OCI-LY3 (cell line): Measurements from ENCODE around the gene CHST8.

Experiments used
- H2AFZ ChIP-seq: fragments of 200-600, 300-600 bp; shearing (Covaris generic); 2 replicates; pipeline ENCODE4 v1.6.0; 2014; ENCODE audit warnings: antibody characterized with exemption, low read depth, low read length
- H3K27ac ChIP-seq: fragments of 200-600, 300-600 bp; sonication (generic); 2 replicates; pipeline ENCODE4 v1.5.1; 2014; ENCODE audit warnings: mild to moderate bottlenecking, low read length, moderate library complexity, mixed read lengths
- H3K27me3 ChIP-seq: fragments of 200-600, 300-600 bp; sonication (generic); 2 replicates; pipeline ENCODE4 v1.6.1; 2014; ENCODE audit warnings: low read depth, low read length, mixed read lengths
- H3K36me3 ChIP-seq: fragments of 200-600, 300-600 bp; sonication (generic); replicated peaks from 2 replicates; pipeline ENCODE3; 2014; ENCODE audit warnings: low read depth, low read length, mixed read lengths
- H3K4me1 ChIP-seq: fragments of 300-600, 200-600 bp; sonication (generic); 2 replicates; pipeline ENCODE4 v1.6.1; 2014; ENCODE audit warnings: low read length, mixed read lengths
- H3K4me2 ChIP-seq: fragments of 200-600, 300-600 bp; sonication (generic); 2 replicates; pipeline ENCODE4 v1.6.1; 2014; ENCODE audit warnings: low read length, mixed read lengths
- H3K4me3 ChIP-seq: fragments of 300-600, 200-600 bp; sonication (generic); 2 replicates; pipeline ENCODE4 v1.5.1; 2014; ENCODE audit warnings: antibody characterized with exemption, mild to moderate bottlenecking, low read length, moderate library complexity
- H3K79me2 ChIP-seq: fragments of 300-600, 200-600 bp; shearing (Covaris generic); 2 replicates; pipeline ENCODE4 v1.6.1; 2014; ENCODE audit warnings: mild to moderate bottlenecking, low read length, mixed read lengths
- H3K9ac ChIP-seq: fragments of 300-600, 200-600 bp; shearing (Covaris generic); 2 replicates; pipeline ENCODE4 v1.6.0; 2014; ENCODE audit warnings: mild to moderate bottlenecking, low read length, moderate library complexity
- H3K9me3 ChIP-seq: fragments of 200-600, 300-600 bp; shearing (Covaris generic); 2 replicates; pipeline ENCODE4 v1.6.1; 2014; ENCODE audit warnings: low read length, mixed read lengths; ENCODE audit not compliant: insufficient read depth
- H4K20me1 ChIP-seq: fragments of 200-600, 300-600 bp; sonication (generic); 2 replicates; pipeline ENCODE4 v1.6.1; 2016; ENCODE audit warnings: low read length, mixed read lengths; ENCODE audit not compliant: insufficient read depth
- EZH2phosphoT487 ChIP-seq: fragments of 200-600 bp; shearing (Covaris generic); IDR thresholded peaks from 2 replicates; pipeline ENCODE4 v1.6.1; 2018; ENCODE audit warnings: antibody characterized with exemption, mixed run types, low read depth
- TF ChIP-seq, protein P1 (sequence below): fragments of 200-600, 300-600 bp; sonication (generic); IDR thresholded peaks from 2 replicates; pipeline ENCODE4 v1.5.1; 2014; ENCODE audit warnings: antibody characterized with exemption, low read length, low read depth

CHST8 gene

DNA sequence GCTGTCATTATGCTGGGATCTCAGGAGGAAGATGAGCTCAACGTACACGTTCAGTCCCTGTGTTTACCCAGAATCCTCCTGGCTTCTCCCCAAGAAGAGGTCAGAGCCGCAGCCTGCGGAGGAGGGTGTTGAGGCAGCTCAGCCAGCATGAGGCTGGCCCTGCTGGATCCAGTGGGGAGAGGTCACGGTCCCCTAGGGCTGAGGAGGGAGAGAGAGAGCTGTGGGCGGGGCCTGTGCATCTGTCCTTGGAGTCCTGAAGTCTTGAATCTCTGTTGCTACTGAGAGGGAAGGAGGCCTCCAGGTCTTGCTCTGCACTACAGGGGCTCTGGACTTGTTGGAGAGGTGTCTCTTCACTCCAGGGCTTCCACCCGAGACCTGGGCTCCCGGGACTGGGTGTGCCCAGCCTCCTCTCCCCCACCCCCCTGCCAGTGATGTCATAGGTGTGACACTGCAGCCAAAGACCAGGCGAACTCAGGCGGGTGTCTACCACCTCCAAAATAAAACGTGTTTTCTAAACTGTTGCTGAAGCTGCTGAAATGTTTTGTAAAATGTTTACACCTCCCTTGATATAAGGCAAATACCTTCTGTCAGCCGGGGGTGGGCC lies 97.0 kb downstream of the CHST8 start:
- Histone ChIP-seq H3K36me3 (no peaks in the 10 kb centered on the region), H3K27me3 (peaks cover 6% of the 10 kb centered on the region; the same call in 1 of the 2 replicates), H3K9me3 (no peaks in the 10 kb centered on the region), H3K4me3 (no peak overlapping the region), H3K27ac (no peak overlapping the region), H3K4me1 (no peaks in the 10 kb centered on the region), H3K9ac (no peak overlapping the region), H2AFZ (no peak overlapping the region), H3K79me2 (no peaks in the 10 kb centered on the region), H4K20me1 (no peaks in the 10 kb centered on the region), H3K4me2 (no peak overlapping the region)
- TF ChIP-seq, protein P1, sequence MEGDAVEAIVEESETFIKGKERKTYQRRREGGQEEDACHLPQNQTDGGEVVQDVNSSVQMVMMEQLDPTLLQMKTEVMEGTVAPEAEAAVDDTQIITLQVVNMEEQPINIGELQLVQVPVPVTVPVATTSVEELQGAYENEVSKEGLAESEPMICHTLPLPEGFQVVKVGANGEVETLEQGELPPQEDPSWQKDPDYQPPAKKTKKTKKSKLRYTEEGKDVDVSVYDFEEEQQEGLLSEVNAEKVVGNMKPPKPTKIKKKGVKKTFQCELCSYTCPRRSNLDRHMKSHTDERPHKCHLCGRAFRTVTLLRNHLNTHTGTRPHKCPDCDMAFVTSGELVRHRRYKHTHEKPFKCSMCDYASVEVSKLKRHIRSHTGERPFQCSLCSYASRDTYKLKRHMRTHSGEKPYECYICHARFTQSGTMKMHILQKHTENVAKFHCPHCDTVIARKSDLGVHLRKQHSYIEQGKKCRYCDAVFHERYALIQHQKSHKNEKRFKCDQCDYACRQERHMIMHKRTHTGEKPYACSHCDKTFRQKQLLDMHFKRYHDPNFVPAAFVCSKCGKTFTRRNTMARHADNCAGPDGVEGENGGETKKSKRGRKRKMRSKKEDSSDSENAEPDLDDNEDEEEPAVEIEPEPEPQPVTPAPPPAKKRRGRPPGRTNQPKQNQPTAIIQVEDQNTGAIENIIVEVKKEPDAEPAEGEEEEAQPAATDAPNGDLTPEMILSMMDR: no peak
- no peak for TF ChIP-seq EZH2phosphoT487

DNA sequence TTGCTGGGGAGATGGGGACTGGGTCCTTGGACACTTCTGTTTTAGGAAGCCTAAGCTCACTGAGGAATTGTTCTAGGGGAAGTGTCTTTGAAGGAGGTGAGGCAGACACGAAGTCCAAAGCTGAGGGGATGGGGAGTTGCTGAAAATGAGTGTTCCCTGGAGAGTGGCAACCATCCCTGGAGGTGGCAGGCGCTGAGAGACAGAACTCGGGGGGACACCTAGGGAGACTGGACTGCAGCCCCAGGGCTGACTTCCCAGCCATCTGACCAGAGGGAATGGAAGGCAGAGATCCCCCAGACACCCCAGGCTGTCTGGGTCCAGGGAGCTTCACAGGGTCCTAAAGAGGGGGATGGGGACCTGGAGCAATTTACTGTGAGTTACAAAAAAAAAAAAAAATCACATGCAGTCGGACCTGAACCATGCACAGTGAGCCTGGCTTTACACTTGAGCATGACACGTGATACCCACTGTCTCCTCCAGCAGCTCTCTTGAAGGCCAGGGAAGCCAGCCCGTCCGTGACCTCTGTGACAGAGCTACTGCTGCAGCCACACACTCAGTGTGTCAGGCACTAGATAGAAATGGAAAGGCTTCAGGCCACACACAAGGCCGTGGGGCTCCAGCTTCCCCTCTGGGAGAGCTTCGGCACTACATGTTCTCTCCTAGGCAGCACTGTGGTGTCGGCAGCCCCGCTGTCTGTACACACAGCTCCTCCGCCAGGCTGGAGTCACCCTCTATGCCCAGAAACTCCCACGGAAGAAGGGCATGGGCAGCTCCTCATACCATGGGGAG lies 97.8 kb downstream of the CHST8 start:
- TF ChIP-seq EZH2phosphoT487: no peak
- TF ChIP-seq, protein P1: no peak
- no peaks in the 10 kb centered on the region for H4K20me1 ChIP-seq

GRCh38 chr19:33720155-33720493 lies 98.4 kb downstream of the CHST8 start:
- Histone ChIP-seq H3K9me3 (no peaks in the 10 kb centered on the region), H3K27ac (no peak overlapping the region), H3K27me3 (peaks cover 6% of the 10 kb centered on the region; the same call in 1 of the 2 replicates), H3K79me2 (no peaks in the 10 kb centered on the region), H3K4me1 (no peaks in the 10 kb centered on the region), H3K9ac (no peak overlapping the region), H4K20me1 (no peaks in the 10 kb centered on the region), H3K4me3 (no peak overlapping the region), H2AFZ (no peak overlapping the region), H3K36me3 (no peaks in the 10 kb centered on the region), H3K4me2 (no peak overlapping the region)
- TF ChIP-seq, protein P1: no peak

More for the DNA sequence above, 97.8 kb downstream of the CHST8 start:
- no peak overlapping the region for H3K27ac ChIP-seq
- no peak overlapping the region for H3K4me3 ChIP-seq
- no peaks in the 10 kb centered on the region for H3K36me3 ChIP-seq
- no peak overlapping the region for H2AFZ ChIP-seq
- H3K4me2 ChIP-seq: no peak overlapping the region
- H3K9me3 ChIP-seq: no peaks in the 10 kb centered on the region
- no peak overlapping the region for H3K9ac ChIP-seq
- H3K79me2 ChIP-seq: no peaks in the 10 kb centered on the region
- no peaks in the 10 kb centered on the region for H3K4me1 ChIP-seq
- H3K27me3 ChIP-seq: peaks cover 6% of the 10 kb centered on the region; the same call in 1 of the 2 replicates

DNA sequence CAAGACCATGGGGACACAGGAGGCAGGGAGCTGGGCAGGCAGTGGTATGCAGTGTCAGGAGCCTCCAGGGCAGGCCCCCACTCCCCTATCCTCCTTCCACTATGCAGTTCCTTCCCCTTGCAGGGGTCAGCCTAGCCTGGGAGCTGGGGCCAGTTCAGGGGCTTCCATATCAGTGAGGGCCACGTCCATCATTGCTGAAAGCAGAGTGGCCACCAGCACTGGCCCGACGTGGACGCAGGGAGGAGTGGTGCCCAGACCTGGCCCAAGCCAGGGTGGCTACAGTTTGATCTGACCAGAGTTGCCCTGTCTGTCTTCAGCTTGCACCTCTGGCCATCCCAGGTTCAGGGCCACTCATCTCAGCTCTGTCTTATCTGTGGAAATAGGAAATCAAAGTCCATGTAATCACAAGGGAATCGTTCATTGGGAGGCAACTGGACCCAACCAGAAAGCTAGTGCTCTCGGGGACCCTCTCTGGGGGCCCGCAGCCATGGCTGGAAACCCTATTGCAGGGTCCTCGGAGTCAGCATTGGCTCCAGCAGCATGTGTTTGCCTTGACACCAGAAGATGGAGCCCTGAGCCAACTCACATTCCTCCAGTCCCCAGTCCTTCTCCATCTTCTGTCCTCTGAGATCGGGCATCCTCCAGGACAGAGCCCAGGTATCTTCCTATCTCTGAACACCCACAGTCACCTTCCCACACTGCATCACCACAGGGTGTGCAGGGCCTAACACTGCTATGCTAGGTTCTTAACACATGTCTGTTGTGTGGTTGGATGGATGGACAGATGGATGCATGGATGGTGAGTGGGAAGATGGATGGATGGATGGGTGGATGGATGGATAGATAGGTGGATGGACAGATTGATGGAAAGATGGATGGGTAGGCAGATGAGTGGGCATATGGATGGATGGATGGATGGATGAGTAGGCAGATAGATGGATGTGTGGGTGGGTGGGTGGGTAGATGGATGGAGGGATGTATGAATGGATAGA lies 99.2 kb downstream of the CHST8 start:
- H3K27ac ChIP-seq: no peak overlapping the region
- no peaks in the 10 kb centered on the region for H3K9me3 ChIP-seq
- H3K36me3 ChIP-seq: no peaks in the 10 kb centered on the region
- no peak overlapping the region for H3K9ac ChIP-seq
- no peaks in the 10 kb centered on the region for H3K4me1 ChIP-seq
- H4K20me1 ChIP-seq: no peaks in the 10 kb centered on the region
- no peak for TF ChIP-seq EZH2phosphoT487
- TF ChIP-seq, protein P1: no peak
- no peak overlapping the region for H3K4me3 ChIP-seq
- H2AFZ ChIP-seq: no peak overlapping the region
- no peaks in the 10 kb centered on the region for H3K79me2 ChIP-seq
- no peak overlapping the region for H3K4me2 ChIP-seq
- H3K27me3 ChIP-seq: peaks cover 9% of the 10 kb centered on the region; the same call in 1 of the 2 replicates
